Measurements from ENCODE around the gene SNED1.

SNED1 gene

DNA sequence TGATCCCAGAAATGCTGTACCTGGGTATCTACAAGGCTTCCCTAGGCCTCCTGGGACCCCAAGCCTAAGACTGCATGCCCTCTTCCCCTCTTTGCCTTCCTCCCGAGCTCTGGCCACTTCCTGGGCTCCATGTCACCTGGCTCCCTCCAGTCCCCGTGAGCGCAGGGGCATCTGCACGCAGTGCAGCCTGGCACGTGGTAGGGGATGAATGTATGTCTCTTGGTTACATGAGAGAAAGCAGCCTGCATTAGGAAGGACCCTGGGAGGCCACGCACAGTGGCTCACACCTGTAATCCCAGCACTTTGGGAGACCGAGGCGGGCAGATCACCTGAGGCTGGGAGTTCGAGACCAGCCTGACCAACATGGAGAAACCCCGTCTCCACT is 135.0 kb downstream of the SNED1 start:
- no peak for DNase-seq

- no peak for DNase-seq
These were observed 136.3 kb downstream of the SNED1 start for GRCh38 chr2:241134711-241135110.

GRCh38 chr2:241135737-241136136 is 137.3 kb downstream of the SNED1 start:
- no peak for DNase-seq

- no peak for DNase-seq
These were observed 137.8 kb downstream of the SNED1 start for GRCh38 chr2:241136191-241136590.

DNA sequence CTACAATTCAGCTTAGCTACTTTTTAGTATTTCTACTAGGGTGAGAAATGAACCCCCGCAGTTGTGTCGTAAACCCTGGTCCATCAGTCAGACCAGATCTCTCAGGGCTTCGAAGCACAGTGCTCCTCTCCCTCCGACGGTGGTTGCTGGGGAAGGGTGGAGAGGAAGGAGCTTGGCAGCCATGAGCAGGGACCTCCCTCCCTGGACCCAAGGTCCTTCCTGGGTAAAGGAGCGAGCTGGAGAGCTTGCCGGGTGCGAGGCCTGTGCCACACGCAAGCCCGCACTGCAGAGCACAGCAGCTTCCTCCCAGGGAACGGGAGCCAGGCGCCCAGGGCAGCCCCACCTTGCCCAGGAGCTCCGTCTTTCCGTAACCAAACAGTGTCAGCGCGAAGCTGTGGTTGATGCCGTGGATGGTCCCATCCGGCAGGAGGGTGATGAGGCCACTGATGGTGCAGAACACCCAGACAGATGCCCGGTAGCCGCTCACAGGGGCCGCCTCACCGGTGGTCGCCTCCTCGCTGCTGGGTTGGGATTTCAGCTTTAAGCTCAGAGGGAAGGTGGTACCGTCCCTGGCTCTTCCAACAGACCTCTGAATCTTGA is 138.3 kb downstream of the SNED1 start:
- DNase-seq, result no peak

GRCh38 chr2:241137276-241138190 is 139.1 kb downstream of the SNED1 start:
- DNase-seq, result no peak

DNA sequence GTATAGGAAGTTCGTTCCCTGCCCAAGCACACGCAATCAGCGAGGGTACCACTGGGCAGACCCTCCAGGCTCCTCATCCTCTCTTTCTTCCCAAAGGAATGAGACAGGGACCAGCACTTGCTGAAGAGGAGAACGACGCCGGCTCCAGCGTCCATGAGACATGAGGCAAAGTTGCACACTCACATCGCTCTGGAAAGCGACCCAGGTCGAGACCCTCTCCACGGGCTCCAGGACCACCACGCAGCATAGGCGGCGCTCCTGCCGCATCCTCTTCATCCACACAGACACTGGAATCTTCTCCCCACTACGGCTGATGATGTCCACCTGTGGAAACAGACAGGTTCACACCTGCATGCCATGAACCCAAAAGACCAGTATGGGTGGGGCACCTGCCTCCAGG is 140.1 kb downstream of the SNED1 start:
- DNase-seq, result no peak

DNA sequence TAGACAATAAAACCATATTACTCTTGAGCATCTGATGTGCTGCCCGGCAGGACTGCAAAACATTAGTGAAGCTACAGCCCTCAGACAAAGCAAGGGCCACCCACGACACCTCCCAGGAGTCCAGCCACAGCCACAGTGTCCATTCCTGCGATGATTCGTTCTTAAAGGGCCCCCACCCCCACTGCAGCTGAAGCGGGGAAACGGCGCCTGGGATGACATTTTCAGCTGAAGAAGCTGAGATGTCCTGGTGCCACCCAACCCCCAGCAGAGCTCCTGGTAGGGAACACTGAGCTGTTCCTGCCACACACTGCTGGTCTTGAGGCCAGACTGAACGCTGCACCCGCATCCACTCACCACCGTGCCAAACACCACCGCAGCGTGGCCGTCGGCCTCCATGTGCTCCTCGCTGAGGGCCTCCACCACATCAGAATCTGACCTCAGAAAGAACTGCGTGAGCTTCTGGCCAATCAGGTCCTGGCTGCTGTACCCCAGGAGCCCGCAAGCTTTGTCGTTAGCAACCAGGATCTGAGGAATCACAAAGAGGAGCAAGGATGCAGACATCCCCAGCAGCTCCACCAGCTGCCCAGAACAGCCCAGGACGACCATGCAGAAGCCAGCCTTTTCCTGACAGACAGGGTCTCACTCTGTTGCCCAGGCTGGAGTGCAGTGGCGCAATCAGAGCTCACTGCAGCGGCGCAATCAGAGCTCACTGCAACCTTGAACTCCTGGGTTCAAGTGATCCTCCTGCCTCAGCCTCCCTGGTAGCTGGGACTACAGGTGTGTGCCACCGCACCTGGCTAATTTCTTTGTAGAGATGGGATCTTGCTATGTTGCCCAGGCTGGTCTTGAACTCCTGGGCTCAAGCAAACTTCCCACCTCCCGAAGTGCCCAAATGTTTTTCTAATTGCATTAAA is 141.4 kb downstream of the SNED1 start:
- no peak for DNase-seq

- no peak for DNase-seq
These were observed 142.0 kb downstream of the SNED1 start for GRCh38 chr2:241140445-241140840.

DNA sequence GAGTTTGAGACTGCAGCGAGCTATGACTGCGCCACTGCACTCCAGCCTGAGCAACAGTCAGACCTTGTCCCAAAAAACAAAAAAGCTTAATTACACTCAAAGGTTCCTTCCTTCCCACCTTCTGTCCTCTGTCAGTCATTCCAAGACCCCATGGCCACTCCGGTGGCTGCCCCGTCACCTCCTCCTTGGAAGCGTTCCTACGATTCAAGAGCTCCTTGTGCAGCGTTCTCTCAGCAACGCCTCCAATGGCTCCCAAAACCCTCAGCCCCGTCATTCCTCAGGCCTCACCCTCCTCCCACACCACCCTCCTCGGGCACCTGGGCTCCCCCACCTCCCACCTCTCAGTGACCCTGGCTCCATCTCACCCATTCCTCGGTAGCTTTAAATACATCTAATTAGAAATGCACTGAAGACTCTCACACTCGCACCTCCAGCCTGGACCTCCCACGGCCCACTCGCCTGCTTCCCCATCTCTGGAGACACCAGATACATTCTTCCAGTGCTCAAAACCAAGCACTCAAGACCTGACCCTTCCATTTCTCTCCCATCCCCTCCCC is 142.9 kb downstream of the SNED1 start:
- no peak for DNase-seq

DNA sequence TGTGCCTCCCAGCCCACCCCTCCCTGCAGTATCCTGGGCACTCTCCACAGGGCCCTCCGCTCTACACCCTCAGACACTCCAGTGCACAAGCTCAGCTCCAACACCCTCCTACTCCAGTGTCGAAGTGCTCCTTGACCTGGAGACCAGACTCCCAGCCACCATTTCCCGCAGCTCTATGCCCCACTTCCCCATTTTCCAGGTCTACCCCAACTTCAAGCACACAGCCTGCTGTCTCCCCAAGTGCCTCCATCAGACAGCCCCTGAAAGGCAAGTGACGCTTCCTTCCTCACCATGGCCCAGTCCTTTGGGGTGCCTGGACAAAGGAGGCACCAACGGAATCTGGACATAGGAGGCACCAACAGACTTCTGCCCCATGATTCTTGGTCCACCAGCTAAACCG is 143.6 kb downstream of the SNED1 start:
- DNase-seq, result no peak

- DNase-seq, result no peak
These were observed 144.2 kb downstream of the SNED1 start for GRCh38 chr2:241142593-241142992.
